Ectodermal cell (in vitro differentiated cells): ENCODE results near the gene ZNF821.

Experiments
- H3K27ac ChIP-seq: 2 replicates; pipeline ENCODE4 v1.7.0; 2013; ENCODE audit warnings: mild to moderate bottlenecking, low read depth, low read length; ENCODE audit not compliant: insufficient read depth, poor library complexity, severe bottlenecking
- H3K27me3 ChIP-seq: 2 replicates; pipeline ENCODE4 v1.7.0; 2013; ENCODE audit warnings: mild to moderate bottlenecking, low read length; ENCODE audit not compliant: insufficient read depth, control insufficient read depth, poor library complexity, severe bottlenecking
- H3K36me3 ChIP-seq: one replicate; pipeline ENCODE4 v1.7.0; 2013; ENCODE audit warnings: low read length; ENCODE audit not compliant: control insufficient read depth, insufficient read depth
- H3K4me1 ChIP-seq: one replicate; pipeline ENCODE4 v1.7.0; 2013; ENCODE audit warnings: low read length; ENCODE audit not compliant: control insufficient read depth, insufficient read depth
- H3K4me3 ChIP-seq: 2 replicates; pipeline ENCODE4 v1.7.0; 2013; ENCODE audit warnings: low read depth, low read length, control low read depth; ENCODE audit not compliant: insufficient read depth
- H3K9me3 ChIP-seq: 2 replicates; pipeline ENCODE4 v1.7.0; 2013; ENCODE audit warnings: mild to moderate bottlenecking, low read length, moderate library complexity; ENCODE audit not compliant: control insufficient read depth
- whole genome bisulfite sequencing, 2 experiments: methylation state at CpG; one replicate each; pipeline ENCODE4 v1.1.7; 2013; ENCODE audit warnings: missing lambda C conversion rate in 2 of 2; 5-methylcytosine and 5-hydroxymethylcytosine counted together

ZNF821 gene

DNA sequence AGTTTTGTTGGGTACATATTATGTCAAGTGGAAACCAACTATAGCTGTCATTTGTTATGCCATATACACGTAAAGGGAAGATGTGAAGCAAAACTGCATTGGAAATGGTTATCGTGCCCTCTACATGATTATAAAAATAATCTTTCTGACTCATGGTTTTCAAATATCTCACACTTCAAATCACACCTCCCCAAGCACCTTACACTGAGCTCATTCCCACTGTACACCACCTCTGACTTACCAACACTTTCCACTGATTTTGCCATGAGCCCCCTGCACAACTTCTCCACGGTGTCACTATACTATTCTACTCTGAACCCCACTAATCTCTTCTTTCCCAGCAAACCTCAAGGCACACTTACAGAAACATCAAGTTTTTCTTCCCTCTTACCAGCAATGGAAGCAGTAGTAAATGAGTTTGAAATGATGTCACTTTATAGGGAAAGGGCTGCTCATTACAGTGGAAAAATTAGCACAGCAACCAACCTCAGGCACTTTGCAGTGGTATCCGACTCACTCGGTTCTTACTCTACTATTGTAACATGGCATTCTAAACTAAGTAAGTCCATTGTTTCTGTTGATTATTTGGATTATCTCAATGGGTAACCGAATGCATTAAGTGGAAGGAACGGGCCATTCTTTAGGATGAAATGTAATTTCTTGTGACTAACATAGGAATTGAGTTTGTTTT is 18.7 kb downstream of the ZNF821 start:
- no peak overlapping the region for H3K4me3 ChIP-seq
- H3K9me3 ChIP-seq = no peaks in the 10 kb centered on the region
- H3K4me1 ChIP-seq = no peaks in the 10 kb centered on the region
- H3K27me3 ChIP-seq = no peaks in the 10 kb centered on the region
- H3K36me3 ChIP-seq = peaks cover 38% of the 10 kb centered on the region
- WGBS, 2 experiments = 84 to 90% methylated on average over 7 of the region's 7 CpGs
- H3K27ac ChIP-seq = no peak overlapping the region

GRCh38 chr16:71863995-71864394 is 20.0 kb downstream of the ZNF821 start:
- no peak overlapping the region for H3K4me3 ChIP-seq
- no peaks in the 10 kb centered on the region for H3K9me3 ChIP-seq
- no peaks in the 10 kb centered on the region for H3K27me3 ChIP-seq
- 93 to 94% methylated on average over 5 of the region's 5 CpGs for WGBS, 2 experiments
- no peaks in the 10 kb centered on the region for H3K4me1 ChIP-seq
- no peak overlapping the region for H3K27ac ChIP-seq
- H3K36me3 ChIP-seq = peaks cover 38% of the 10 kb centered on the region

- Histone ChIP-seq H3K4me3 (no peak overlapping the region), H3K36me3 (peaks cover 27% of the 10 kb centered on the region), H3K27ac (no peak overlapping the region), H3K9me3 (no peaks in the 10 kb centered on the region), H3K4me1 (no peaks in the 10 kb centered on the region), H3K27me3 (no peaks in the 10 kb centered on the region)
- 95 to 97% methylated on average over 32 of the region's 32 CpGs for WGBS, 2 experiments
These were observed 24.0 kb downstream of the ZNF821 start for GRCh38 chr16:71859762-71860521.

DNA sequence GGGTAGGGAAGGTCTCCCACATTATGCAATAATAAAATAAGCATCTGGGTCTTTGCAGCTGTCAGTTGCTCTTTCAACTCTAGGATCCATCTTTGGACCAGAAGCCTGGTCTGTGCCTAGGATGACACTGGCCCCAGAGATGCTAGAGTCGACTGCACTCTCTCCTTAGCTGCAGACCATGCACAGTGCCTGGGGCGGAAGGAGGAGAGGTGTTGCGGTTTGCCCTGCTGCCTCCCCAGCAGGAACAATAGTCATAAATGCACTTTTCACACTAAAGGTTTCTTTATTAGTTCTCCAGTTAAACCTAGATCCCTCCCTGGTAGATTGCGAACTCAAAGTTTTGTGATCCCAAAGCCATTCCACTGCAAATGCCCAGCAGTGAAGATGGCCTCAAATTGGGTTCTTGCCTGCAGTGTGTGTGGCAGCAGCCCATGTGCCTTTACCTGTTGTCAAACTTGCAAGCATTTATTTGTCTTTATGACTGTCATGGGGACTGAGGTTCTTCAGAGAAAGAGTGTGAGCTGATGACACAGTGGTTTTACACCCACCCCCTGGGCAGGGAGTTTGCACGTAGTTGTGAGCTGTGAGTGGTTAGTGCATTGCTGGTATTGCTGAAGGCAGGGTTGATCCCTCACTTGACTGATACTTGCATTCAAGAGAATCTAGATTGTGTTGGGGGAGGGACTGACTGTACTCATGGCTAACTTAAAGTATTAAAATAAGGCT is 27.9 kb downstream of the ZNF821 start:
- Histone ChIP-seq H3K4me3 (no peak overlapping the region), H3K36me3 (peaks cover 3% of the 10 kb centered on the region), H3K27ac (no peak overlapping the region), H3K4me1 (no peaks in the 10 kb centered on the region), H3K27me3 (no peaks in the 10 kb centered on the region), H3K9me3 (no peaks in the 10 kb centered on the region)
- WGBS, 2 experiments = 92 to 94% methylated on average over 5 of the region's 5 CpGs

GRCh38 chr16:71854369-71854948 is 29.5 kb downstream of the ZNF821 start:
- Histone ChIP-seq H3K4me3 (no peak overlapping the region), H3K27me3 (no peaks in the 10 kb centered on the region), H3K36me3 (peaks cover 16% of the 10 kb centered on the region), H3K9me3 (no peaks in the 10 kb centered on the region), H3K27ac (no peak overlapping the region), H3K4me1 (no peaks in the 10 kb centered on the region)
- 89 to 96% methylated on average over 4 of the region's 4 CpGs for WGBS, 2 experiments

GRCh38 chr16:71853413-71853812 is 30.6 kb downstream of the ZNF821 start:
- no peak overlapping the region for H3K27ac ChIP-seq
- no peaks in the 10 kb centered on the region for H3K4me1 ChIP-seq
- H3K27me3 ChIP-seq = no peaks in the 10 kb centered on the region
- WGBS, 2 experiments = 95% methylated on average over 4 of the region's 4 CpGs
- peaks cover 16% of the 10 kb centered on the region for H3K36me3 ChIP-seq
- no peak overlapping the region for H3K4me3 ChIP-seq
- no peaks in the 10 kb centered on the region for H3K9me3 ChIP-seq

DNA sequence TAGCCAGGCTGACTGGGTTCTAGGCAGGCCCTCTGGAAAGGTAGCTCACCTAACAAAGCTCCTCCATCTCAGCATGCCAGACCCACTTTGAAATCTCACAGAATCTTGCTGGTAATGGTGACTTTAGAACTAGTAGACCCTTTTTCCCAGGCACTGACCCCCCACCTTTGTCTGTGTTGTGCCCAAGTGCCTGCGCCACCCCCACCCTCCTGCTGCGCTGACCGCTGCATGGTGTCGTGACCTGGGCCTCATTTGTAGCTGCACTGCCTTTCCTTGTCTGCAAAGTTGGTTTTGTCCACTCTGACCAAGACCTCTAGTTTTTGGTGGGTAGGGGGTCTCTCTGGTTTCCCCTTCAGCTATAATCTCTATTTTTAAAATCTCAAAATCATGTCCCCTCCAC is 31.4 kb downstream of the ZNF821 start:
- Histone ChIP-seq H3K27ac (no peak overlapping the region), H3K27me3 (no peaks in the 10 kb centered on the region), H3K4me1 (no peaks in the 10 kb centered on the region), H3K4me3 (no peak overlapping the region), H3K9me3 (no peaks in the 10 kb centered on the region), H3K36me3 (peaks cover 16% of the 10 kb centered on the region)
- WGBS, 2 experiments = 94 to 98% methylated on average over 4 of the region's 4 CpGs

DNA sequence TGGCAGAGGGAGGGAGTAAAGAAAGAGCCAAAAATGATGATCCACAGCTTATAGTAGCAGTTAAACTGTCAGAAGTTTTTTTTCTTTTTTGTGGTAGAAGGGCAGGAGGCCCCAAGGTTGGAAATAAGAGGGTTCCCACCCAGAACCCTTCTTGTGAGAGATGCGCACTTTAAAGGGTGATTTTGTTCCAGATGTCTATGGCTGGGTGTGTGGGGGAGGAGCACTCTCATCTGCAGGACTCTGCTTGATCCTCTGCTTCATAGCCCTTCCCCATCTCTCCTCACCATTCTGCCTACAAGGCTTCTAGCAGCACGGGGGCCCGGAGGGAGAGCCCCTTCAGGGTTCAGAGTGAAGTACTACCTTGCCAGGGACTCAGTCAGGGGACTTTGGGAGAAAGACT is 31.8 kb downstream of the ZNF821 start:
- WGBS, 2 experiments = 93% methylated on average over 2 to 3 of the region's 3 CpGs

GRCh38 chr16:71851746-71852145 is 32.2 kb downstream of the ZNF821 start:
- 96 to 97% methylated on average over 8 of the region's 8 CpGs for WGBS, 2 experiments
- H3K36me3 ChIP-seq = peaks cover 16% of the 10 kb centered on the region

More for the DNA sequence above, 31.8 kb downstream of the ZNF821 start:
- Histone ChIP-seq H3K4me1 (no peaks in the 10 kb centered on the region), H3K27ac (no peak overlapping the region), H3K27me3 (no peaks in the 10 kb centered on the region), H3K4me3 (no peak overlapping the region), H3K36me3 (peaks cover 16% of the 10 kb centered on the region), H3K9me3 (no peaks in the 10 kb centered on the region)

DNA sequence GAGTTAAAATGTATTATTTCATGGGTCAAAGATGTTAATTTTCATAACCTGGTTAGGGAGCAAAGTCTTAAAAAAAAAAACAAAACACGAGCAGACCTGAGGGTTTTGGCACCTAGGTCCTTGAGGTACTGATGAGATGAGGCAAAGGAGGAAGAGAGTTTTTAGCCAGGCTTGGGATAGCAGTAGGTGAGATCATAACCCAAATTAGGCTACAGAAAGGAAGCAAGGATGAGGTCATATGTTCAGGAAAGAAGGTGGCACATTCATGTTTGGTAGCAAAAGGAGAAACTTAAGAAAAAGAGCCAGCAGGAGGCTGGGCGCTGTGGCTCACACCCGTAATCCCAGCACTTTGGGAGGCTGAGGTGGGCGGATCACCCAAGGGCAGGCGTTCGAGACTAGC is 35.4 kb downstream of the ZNF821 start:
- WGBS, 2 experiments = 91 to 94% methylated on average over 6 of the region's 6 CpGs
- Histone ChIP-seq H3K4me3 (no peak overlapping the region), H3K9me3 (no peaks in the 10 kb centered on the region), H3K4me1 (peaks cover 4% of the 10 kb centered on the region), H3K27ac (no peak overlapping the region), H3K27me3 (no peaks in the 10 kb centered on the region), H3K36me3 (peaks cover 16% of the 10 kb centered on the region)

More at GRCh38 chr16:71851746-71852145, 32.2 kb downstream of the ZNF821 start:
- Histone ChIP-seq H3K9me3 (no peaks in the 10 kb centered on the region), H3K4me1 (peaks cover 4% of the 10 kb centered on the region), H3K27ac (no peak overlapping the region), H3K4me3 (no peak overlapping the region), H3K27me3 (no peaks in the 10 kb centered on the region)
